ENCODE measurements around the gene SCLT1. TPM values are rescaled to one million over a fixed set of nuclear protein-coding genes. Genes with fewer than 3 reads are reported as not detected.

SCLT1 gene
- polyA plus RNA-seq, 1 of the 3 experiments (the other 2 are of a cell fraction): 2.2 TPM

DNA sequence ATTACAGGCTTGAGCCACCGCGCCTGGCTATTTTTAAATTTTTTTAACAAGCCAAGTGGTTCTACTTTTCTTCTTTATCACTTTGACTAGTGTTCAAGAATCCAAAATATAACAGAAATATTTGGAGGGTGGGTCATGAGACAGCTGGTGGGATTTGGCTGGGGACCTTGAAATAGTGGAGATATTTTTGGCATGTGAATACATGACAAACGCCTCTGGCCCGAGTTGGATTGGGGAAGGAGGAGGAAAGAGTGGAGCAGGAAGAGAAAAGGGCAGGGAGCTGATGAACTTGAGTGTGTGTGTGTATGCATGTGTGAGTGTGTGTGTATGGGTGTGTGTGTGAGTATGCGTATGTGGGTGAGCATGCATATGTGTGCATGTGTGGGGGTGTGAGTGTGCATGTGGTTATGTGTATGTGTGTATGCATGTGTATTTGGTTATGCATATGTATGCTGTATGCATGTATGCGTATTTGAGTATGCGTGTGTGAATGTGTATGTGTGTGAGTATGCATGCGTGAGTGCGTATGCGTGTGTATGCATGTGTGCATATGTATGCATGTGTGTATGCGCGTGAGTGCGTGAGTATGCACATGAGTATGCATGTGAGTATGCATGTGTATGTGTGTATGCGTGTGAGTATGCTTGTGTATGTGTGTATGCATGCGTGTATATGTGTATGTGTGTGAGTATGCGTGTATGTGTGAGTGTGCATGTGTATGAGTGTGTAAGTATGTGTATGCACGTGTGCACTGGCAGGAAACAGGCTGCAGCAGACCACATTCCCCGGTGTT lies 234.3 kb downstream of the SCLT1 start (continued):
- TF ChIP-seq, protein P1, sequence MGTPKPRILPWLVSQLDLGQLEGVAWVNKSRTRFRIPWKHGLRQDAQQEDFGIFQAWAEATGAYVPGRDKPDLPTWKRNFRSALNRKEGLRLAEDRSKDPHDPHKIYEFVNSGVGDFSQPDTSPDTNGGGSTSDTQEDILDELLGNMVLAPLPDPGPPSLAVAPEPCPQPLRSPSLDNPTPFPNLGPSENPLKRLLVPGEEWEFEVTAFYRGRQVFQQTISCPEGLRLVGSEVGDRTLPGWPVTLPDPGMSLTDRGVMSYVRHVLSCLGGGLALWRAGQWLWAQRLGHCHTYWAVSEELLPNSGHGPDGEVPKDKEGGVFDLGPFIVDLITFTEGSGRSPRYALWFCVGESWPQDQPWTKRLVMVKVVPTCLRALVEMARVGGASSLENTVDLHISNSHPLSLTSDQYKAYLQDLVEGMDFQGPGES (IDR thresholded peaks at IDR 0.05; ENCODE audit: low read depth, low read length): no peak
- TF ChIP-seq SIN3A (IDR thresholded peaks at IDR 0.05; ENCODE audit: borderline replicate concordance, low read depth, low read length) (no peak), YY1 (IDR thresholded peaks at IDR 0.05; ENCODE audit: low read depth) (no peak), MEF2A (IDR thresholded peaks at IDR 0.05; ENCODE audit: borderline replicate concordance, low read depth) (no peak), SMC3 (IDR thresholded peaks at IDR 0.05; ENCODE audit: low read depth, low read length) (no peak), POLR2AphosphoS5 (IDR thresholded peaks at IDR 0.05; ENCODE audit: low read depth, low read length) (no peak), CHD2 (IDR thresholded peaks at IDR 0.05; ENCODE audit: low read length, partially characterized antibody) (no peak), GATA2 (CRISPR knock-in tag; IDR thresholded peaks at IDR 0.05) (no peak), MXI1 (IDR thresholded peaks at IDR 0.05; ENCODE audit: low read depth, low read length) (no peak)

DNA sequence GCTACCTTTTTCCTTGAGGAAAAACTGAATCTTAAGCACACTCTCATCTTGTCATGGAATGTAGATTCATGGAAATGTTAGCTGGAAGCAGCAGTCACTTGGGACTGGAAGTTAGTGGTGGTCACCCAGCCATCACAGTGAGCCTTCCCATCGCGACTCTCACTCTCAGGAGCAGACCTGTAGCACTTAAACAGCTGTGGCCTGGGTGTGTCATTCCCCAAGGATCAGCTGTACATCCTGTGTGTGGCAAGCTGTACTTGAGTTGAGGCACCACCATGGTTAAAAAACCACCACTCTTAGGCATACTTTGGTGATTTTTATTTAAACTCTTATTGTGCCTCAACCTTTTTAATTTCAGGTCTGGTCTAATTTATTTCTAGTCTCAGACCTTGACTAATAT lies 237.1 kb downstream of the SCLT1 start:
- CTCF ChIA-PET: interaction anchor here (1.4 kb wide), 1 partner anchor 9 kb away, joined by 3 read pairs; no protein-coding TSS in a partner anchor
- Histone ChIP-seq H3K4me1 (ENCODE audit: control insufficient read depth in 1 of 2, insufficient read depth in 2 of 2, low read depth in 1 of 2, low read length in 1 of 2) (peaks cover 0 to 9% of the 10 kb centered on the region in 2 experiments; a peak in 1 of 4 replicates), H2AFZ (ENCODE audit: low read depth) (no peak overlapping the region), H3K27me3 (ENCODE audit: insufficient read depth) (no peaks in the 10 kb centered on the region), H3F3A (replicated peaks; ENCODE audit: insufficient read depth) (no peaks in the 10 kb centered on the region), H3K4me3 (ENCODE audit: low read depth in 2 of 2, low read length in 1 of 2) (no peak overlapping the region), H4K20me1 (ENCODE audit: insufficient read depth) (no peaks in the 10 kb centered on the region), H3K79me2 (ENCODE audit: insufficient read depth) (peaks cover 5% of the 10 kb centered on the region; the same call in 1 of the 2 replicates), H3K36me3 (replicated peaks in 1 of 2; ENCODE audit: control insufficient read depth in 1 of 2, insufficient read depth in 2 of 2, low read length in 1 of 2) (peaks cover 49 to 83% of the 10 kb centered on the region in 2 experiments), H3K27ac (ENCODE audit: low read depth in 2 of 2, low read length in 1 of 2) (no peak overlapping the region), H3K9me2 (no peaks in the 10 kb centered on the region), H3K9ac (no peak overlapping the region), H3K4me2 (no peak overlapping the region), H3K9me3 (no peaks in the 10 kb centered on the region)
- POLR2A ChIA-PET: no interaction called here
- TF ChIP-seq, protein P2, sequence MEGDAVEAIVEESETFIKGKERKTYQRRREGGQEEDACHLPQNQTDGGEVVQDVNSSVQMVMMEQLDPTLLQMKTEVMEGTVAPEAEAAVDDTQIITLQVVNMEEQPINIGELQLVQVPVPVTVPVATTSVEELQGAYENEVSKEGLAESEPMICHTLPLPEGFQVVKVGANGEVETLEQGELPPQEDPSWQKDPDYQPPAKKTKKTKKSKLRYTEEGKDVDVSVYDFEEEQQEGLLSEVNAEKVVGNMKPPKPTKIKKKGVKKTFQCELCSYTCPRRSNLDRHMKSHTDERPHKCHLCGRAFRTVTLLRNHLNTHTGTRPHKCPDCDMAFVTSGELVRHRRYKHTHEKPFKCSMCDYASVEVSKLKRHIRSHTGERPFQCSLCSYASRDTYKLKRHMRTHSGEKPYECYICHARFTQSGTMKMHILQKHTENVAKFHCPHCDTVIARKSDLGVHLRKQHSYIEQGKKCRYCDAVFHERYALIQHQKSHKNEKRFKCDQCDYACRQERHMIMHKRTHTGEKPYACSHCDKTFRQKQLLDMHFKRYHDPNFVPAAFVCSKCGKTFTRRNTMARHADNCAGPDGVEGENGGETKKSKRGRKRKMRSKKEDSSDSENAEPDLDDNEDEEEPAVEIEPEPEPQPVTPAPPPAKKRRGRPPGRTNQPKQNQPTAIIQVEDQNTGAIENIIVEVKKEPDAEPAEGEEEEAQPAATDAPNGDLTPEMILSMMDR (IDR thresholded peaks at IDR 0.05): no peak
- TF ChIP-seq ELF1 (IDR thresholded peaks at IDR 0.05) (no peak), RXRA (IDR thresholded peaks at IDR 0.05; ENCODE audit: borderline replicate concordance, low read depth) (no peak), RFX5 (IDR thresholded peaks at IDR 0.05; ENCODE audit: low read length) (no peak), EZH2phosphoT487 (IDR thresholded peaks at IDR 0.05; ENCODE audit: borderline replicate concordance, low read depth) (no peak)
- TF ChIP-seq, protein P3, sequence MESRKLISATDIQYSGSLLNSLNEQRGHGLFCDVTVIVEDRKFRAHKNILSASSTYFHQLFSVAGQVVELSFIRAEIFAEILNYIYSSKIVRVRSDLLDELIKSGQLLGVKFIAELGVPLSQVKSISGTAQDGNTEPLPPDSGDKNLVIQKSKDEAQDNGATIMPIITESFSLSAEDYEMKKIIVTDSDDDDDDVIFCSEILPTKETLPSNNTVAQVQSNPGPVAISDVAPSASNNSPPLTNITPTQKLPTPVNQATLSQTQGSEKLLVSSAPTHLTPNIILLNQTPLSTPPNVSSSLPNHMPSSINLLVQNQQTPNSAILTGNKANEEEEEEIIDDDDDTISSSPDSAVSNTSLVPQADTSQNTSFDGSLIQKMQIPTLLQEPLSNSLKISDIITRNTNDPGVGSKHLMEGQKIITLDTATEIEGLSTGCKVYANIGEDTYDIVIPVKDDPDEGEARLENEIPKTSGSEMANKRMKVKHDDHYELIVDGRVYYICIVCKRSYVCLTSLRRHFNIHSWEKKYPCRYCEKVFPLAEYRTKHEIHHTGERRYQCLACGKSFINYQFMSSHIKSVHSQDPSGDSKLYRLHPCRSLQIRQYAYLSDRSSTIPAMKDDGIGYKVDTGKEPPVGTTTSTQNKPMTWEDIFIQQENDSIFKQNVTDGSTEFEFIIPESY (IDR thresholded peaks at IDR 0.05; ENCODE audit: borderline replicate concordance, low read depth): no peak
- TF ChIP-seq, protein P1 (IDR thresholded peaks at IDR 0.05; ENCODE audit: low read depth, low read length): no peak
- DNase-seq: no peak
- WGBS (ENCODE audit: low lambda C conversion rate): 88% methylated on average over 2 of the region's 2 CpGs
